HG03520 (cell line): Measurements from ENCODE around the gene GPC6.

Experiments
- ATAC-seq: cut with Tn5 transposase; IDR thresholded peaks from one replicate; pipeline ENCODE4 v1.9.1; 2021; ENCODE audit warnings: mild to moderate bottlenecking, moderate library complexity; ENCODE audit not compliant: unreplicated experiment

Gene GPC6

GRCh38 chr13:93767917-93768409 is 541.4 kb downstream of the GPC6 start:
- no peak for ATAC-seq

DNA sequence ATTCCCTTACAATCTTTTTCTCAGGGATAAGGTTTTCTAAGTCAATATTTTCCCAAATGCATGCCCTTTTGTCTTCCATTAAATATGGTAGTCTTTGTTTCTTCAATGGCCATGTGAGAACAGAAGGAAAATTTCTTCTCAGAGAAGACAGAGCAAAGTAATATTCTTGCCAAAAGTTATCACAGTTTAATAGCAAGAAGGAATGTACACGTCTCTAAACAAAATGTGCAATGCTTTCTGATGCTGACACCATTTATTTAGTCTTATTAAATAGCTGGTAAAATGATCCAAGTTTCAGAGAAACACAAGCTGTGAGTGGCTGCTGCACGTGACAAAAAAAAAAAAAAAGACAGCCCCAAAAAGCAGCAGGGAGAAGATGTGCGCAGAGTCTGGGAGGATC is 542.5 kb downstream of the GPC6 start:
- ATAC-seq: no peak

- no peak for ATAC-seq
Observed at GRCh38 chr13:93769607-93770006, 543.0 kb downstream of the GPC6 start.

DNA sequence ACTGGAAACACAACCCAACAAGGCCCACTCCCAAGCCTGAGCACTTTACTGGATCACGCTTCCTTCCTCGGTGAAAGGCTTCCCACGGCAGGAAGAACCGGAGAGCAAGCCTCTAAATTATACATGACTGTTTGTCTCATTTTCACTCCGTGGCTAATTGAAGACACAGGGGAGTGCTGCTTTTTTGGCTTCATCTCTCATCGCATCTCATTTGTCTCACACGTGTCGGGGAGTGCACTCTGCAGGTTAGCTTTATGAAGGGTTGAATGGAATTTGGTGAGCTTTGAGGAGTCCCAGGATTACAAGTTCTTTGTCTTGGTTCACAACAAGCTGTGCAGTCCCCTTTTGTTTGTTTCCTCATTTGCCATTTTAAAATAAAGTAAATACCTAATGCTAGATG is 544.6 kb downstream of the GPC6 start:
- no peak for ATAC-seq

- ATAC-seq: no peak
Observed at GRCh38 chr13:93771782-93772181, 545.2 kb downstream of the GPC6 start.

DNA sequence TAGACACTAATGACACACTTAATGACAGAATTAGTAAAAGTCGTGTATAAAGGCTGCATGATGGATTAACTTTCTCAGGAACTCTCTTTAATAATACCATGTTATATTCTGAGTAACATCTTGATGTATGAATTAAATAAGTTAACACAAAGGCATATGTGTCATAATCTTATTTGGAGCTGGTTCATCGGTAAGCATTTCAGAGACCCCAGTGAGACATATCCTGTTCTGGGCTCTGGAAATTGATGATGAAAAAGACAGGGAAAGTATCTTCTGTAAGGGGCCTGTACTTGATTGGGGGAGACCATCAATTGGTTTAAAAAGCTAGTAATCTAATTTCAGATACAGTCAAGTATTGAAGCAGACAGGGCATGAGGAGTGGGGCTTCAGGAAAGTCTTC is 547.9 kb downstream of the GPC6 start:
- ATAC-seq: no peak

GRCh38 chr13:93775027-93775426 is 548.4 kb downstream of the GPC6 start:
- no peak for ATAC-seq

DNA sequence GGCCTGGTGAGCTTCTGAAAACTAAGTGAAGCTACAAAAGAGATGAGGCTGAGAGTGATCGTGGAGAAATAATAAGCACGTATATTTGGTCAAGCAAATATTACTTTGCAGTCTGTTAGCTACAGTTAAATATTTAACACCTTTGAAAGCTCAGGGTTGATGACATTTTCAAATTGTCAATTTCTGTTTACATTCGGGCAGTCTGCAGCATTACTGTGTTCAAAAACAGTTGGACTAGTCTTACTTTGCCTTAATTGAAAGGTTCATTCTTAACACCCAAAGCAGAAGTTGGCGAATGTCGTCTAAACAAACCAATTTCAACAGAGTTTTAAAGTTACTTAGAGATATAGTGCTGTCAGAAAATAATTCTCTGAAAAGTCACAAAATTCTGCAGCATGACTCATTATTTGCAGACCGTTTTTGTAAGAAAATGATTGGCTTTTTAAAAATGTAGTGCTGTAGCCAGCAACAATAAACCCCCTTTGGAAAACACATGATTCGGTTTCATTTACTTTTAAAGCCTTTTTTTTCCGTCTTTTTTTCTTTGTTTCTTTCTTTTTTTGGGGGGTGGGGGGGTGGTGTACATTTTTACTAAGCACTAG is 549.0 kb downstream of the GPC6 start:
- no peak for ATAC-seq

GRCh38 chr13:93776936-93777335 is 550.3 kb downstream of the GPC6 start:
- no peak for ATAC-seq

- no peak for ATAC-seq
Observed at GRCh38 chr13:93777504-93777903, 550.9 kb downstream of the GPC6 start.

GRCh38 chr13:93778548-93778947 is 551.9 kb downstream of the GPC6 start:
- no peak for ATAC-seq

DNA sequence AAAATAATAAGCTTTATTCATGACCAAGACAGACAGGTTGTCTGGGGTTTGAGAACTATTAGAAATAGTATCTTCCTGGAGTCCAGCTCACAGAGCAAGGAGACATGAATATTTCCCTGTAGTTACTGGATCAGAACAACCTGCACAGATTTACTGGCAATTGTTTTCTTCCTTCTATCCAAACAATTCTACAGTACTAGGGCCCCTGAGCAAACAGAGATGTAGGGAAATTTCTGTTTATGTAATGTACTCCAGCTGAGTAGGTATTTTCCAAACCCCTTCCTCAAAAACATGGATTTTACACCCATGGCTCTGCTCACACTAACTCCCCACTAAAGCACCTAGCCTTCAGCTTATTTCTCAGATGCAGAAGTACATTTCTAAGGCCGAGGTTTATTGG is 557.6 kb downstream of the GPC6 start:
- no peak for ATAC-seq

- no peak for ATAC-seq
Observed at GRCh38 chr13:93786846-93787489, 560.4 kb downstream of the GPC6 start.

GRCh38 chr13:93788456-93788855 is 561.8 kb downstream of the GPC6 start:
- ATAC-seq: no peak

DNA sequence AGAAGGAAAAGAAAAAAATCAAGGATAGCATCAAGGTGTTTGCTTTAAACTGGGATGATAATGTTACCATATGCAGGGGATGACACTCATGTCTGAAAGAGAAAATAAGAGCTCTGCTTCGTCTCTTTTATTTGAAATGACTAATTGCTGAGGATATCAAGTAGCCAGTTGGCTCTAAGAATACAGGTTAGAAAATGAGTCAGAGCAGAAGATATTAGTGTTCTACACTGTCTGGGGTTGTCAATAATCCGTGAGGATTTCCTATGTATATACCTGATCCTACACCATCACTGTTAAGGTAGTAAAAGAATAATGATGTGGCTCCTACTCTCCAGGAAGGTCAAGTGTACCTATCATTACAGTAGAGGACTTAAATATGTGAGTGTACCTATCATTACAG is 562.5 kb downstream of the GPC6 start:
- no peak for ATAC-seq

GRCh38 chr13:93794197-93794885 is 567.7 kb downstream of the GPC6 start:
- ATAC-seq: peak; percentile 83

DNA sequence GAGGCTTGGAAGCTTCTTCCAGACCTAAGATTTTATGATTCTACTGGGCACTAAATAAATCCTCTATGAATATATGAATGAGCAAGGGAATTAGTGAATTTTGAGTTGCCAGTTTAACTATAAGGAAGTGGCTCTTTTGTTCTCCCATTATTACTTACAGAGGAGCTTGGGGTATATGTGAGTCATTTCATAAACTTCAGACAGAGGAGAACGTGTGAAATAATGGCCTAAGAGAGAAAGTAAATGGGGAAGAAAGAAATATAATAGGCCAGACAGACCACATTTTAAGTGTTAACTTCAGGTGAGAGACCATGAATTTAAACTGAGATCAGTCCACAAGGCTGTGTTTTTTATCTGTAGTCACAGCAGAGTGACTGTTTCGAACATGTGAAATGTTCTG is 570.9 kb downstream of the GPC6 start:
- ATAC-seq: peak; percentile 46

DNA sequence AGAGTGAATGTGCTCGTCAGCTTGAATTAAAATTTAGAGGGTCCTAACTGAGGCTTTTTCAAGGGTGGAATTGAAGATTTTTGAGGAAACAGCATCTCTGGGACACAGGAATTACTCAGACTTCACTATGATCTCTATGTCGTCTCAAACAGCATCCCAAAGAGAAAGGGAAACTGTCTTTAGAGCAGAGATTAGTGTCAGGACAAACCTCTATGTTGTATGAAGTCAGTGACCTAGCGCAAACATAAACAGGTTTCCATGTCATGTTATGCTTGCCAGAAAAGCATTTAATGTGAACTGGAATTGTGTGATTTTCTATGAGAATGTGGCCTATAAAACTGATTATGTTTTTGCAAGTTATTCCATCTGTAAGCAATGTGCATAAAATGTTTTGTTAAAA is 573.7 kb downstream of the GPC6 start:
- ATAC-seq: no peak

- ATAC-seq: no peak
Observed at GRCh38 chr13:93805736-93806135, 579.1 kb downstream of the GPC6 start.

- no peak for ATAC-seq
Observed at GRCh38 chr13:93806861-93807260, 580.3 kb downstream of the GPC6 start.

- no peak for ATAC-seq
Observed at GRCh38 chr13:93810264-93810663, 583.7 kb downstream of the GPC6 start.

DNA sequence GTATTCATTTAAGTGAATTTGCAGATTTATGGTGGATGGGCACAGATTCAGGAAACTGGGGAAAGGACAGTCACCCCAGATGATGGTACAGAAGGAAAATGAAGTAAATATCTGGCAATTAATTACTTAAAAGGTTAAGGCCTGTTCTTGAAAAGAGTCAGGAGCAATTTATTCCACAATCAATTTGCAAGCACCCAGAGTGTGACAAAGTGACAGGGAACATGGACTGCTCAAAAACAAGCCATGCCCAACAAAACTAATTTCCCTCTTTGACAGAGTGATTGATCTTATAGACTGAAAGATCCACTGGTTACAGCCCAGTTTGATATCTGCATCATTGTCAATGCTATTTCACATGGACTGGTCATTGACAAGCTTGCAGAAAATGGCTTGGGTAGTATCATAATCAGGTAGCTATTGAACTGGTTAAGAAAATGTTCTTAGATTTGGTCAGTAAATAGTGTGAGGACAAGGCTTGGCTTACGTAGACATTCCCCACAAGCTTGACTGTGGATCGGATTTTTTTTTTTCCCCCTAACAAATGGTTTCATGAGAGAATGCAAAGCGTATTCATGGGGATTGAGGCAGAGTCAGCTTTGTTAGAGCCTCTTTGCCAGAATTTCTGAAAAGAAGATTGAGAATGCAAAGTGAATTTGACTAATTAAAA is 584.6 kb downstream of the GPC6 start:
- ATAC-seq: no peak
